Mesothelial cell of epicardium (in vitro differentiated cells): ENCODE results near the gene SLC22A3. TPM values are rescaled to one million over a fixed set of nuclear protein-coding genes. Genes with fewer than 3 reads are reported as not detected.

ENCODE experiments used
- DNase-seq, 2 experiments: peaks; one replicate each; pipeline ENCODE4 v3.0.0; 2021; ENCODE audit warnings: low spot score in 2 of 2; ENCODE audit not compliant: unreplicated experiment in 2 of 2
- H3K27ac Mint-ChIP-seq: 2 replicates; pipeline ENCODE4 v1.8.0; 2021; ENCODE audit warnings: mixed read lengths
- H3K27me3 Mint-ChIP-seq: 2 replicates; pipeline ENCODE4 v1.8.0; 2021; ENCODE audit warnings: low read depth, mixed read lengths
- H3K36me3 Mint-ChIP-seq: 2 replicates; pipeline ENCODE4 v1.8.0; 2021; ENCODE audit warnings: mixed read lengths
- H3K4me1 Mint-ChIP-seq: 2 replicates; pipeline ENCODE4 v1.8.0; 2021; ENCODE audit warnings: mixed read lengths
- H3K4me3 Mint-ChIP-seq: 2 replicates; pipeline ENCODE4 v1.8.0; 2021; ENCODE audit warnings: mild to moderate bottlenecking, moderate library complexity, mixed read lengths
- H3K9me3 Mint-ChIP-seq: 2 replicates; pipeline ENCODE4 v1.8.0; 2021; ENCODE audit warnings: mixed read lengths
- total RNA-seq: library from RNA; stranded (reverse); gene quantifications from 3 replicates; pipeline ENCODE4 v1.2.1, GENCODE V29; 2021
- TF ChIP-seq, protein P1 (sequence below): fragments of 200-600 bp; sonication (generic); IDR thresholded peaks from one replicate; pipeline ENCODE4 v1.5.0; 2021; ENCODE audit warnings: antibody characterized with exemption; ENCODE audit not compliant: unreplicated experiment

The SLC22A3 gene
- total RNA-seq, 1 donor from 2014 or later, result 1.3 TPM

DNA sequence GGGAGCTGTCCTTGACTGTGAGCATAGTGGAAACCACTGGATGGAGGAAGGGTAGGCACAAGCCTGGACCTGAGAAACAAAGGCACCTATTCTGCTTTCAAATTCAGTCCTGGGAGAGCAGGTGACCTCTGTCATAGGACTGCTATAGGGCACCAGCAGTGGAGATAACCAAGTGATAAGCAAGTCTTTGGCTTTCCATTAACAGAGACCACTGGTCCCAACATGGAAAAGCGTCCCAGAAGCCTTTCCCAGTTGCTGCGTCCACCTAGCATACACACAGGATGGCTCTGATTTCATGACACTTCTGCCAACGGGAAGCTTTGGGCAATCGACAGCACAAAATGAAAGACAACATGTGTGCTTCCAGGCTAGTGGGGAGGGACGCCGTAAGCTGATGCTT is 8.9 kb downstream of the SLC22A3 start:
- Mint-ChIP-seq H3K27me3 (peaks cover 28% of the 10 kb centered on the region), H3K4me3 (no peak overlapping the region), H3K36me3 (no peaks in the 10 kb centered on the region), H3K4me1 (no peaks in the 10 kb centered on the region), H3K27ac (no peak overlapping the region), H3K9me3 (no peaks in the 10 kb centered on the region)
- DNase-seq, result no peak
- TF ChIP-seq, protein P1, sequence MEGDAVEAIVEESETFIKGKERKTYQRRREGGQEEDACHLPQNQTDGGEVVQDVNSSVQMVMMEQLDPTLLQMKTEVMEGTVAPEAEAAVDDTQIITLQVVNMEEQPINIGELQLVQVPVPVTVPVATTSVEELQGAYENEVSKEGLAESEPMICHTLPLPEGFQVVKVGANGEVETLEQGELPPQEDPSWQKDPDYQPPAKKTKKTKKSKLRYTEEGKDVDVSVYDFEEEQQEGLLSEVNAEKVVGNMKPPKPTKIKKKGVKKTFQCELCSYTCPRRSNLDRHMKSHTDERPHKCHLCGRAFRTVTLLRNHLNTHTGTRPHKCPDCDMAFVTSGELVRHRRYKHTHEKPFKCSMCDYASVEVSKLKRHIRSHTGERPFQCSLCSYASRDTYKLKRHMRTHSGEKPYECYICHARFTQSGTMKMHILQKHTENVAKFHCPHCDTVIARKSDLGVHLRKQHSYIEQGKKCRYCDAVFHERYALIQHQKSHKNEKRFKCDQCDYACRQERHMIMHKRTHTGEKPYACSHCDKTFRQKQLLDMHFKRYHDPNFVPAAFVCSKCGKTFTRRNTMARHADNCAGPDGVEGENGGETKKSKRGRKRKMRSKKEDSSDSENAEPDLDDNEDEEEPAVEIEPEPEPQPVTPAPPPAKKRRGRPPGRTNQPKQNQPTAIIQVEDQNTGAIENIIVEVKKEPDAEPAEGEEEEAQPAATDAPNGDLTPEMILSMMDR, result no peak

DNA sequence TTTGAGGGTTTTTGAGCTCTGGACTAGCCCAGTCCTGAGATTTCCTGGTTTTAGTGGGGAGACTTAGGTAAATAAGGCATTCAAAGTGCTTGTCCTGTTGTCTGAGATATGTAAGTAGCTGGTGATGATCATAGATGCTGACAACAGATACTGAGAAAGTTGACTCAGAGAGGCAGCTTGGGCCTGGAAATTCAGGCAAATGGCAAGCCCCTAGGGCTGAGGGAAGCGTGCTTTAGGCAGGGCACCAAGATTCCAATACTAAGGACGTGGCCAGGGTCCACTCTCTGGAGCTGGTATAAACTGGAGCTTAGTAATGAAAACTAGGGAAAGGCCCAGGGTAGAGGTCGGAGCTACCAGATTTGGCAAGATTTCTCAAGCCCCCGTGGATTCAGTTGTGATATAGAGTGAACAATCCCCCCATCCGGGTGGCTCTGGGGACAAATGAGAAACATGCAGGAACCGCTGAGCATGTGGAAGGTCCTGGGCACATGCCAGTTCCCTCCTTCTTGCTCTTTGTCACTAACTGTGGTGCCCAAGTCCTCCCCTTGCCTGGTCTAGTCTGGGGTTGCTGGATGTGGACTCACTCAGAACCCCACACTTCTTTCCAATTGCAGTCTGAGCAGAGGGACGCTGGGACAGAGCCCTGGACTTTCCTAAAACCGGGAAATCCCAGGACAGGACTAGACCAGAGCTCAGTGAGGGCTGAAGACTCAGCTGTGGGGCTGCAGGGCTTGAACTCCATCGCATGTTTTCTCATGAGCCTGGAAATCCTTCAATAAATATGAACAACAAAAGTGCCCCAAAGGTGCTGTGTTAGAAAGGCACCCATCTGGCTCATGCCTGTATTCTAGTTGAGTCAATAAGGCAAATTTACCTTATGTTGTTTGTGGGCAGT is 10.3 kb downstream of the SLC22A3 start:
- Mint-ChIP-seq H3K4me3 (no peak overlapping the region), H3K4me1 (no peaks in the 10 kb centered on the region), H3K27me3 (peaks cover 17% of the 10 kb centered on the region), H3K9me3 (no peaks in the 10 kb centered on the region), H3K36me3 (no peaks in the 10 kb centered on the region), H3K27ac (no peak overlapping the region)
- TF ChIP-seq, protein P1, result no peak
- DNase-seq, result no peak

DNA sequence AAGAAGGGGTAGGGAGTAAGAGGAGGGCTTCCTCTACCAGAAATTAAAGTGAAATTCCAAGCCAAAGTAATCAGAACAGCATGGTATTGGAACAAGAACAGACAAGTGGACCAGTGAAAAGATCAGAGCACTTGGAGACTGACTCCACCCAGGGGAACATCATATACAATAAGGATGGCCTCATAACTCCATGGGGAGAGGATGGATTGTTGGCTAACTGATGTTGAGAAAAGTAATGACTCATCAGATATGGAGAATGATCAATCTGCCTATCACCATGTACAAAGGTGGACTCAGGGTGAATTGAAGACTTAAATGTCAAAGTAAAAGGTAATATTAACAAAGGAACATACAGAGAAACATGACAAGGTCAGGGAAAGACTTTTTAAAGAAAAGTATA is 12.8 kb downstream of the SLC22A3 start:
- no peak overlapping the region for H3K4me3 Mint-ChIP-seq
- TF ChIP-seq, protein P1, result no peak

DNA sequence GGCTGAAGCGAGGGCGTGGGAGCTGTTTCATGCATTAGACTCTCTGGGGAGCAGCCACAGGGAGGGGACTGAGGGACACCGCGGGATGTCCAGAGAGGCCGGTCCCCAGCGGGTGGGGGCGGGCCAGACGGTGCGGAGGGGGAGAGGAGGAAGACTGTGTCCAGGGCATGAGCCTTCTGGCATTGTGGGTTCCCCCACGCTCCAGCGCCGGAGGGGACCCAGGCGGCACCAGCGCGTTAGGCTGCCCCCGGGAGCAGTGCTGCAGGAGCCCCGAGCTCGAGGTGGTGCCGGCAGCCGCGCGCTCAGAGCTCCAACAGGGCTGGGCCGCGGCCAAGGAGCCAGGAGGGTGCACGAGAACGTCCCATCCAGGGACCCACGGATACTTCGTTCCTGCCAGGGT is 14.4 kb downstream of the SLC22A3 start:
- Mint-ChIP-seq H3K27me3 (peaks cover 5% of the 10 kb centered on the region), H3K4me3 (no peak overlapping the region), H3K36me3 (no peaks in the 10 kb centered on the region), H3K27ac (no peak overlapping the region), H3K9me3 (no peaks in the 10 kb centered on the region), H3K4me1 (no peaks in the 10 kb centered on the region)
- DNase-seq, result no peak
- TF ChIP-seq, protein P1, result no peak

More for the DNA sequence above, 12.8 kb downstream of the SLC22A3 start:
- Mint-ChIP-seq H3K36me3 (no peaks in the 10 kb centered on the region), H3K9me3 (no peaks in the 10 kb centered on the region), H3K27ac (no peak overlapping the region), H3K4me1 (no peaks in the 10 kb centered on the region), H3K27me3 (peaks cover 5% of the 10 kb centered on the region)
- no peak for DNase-seq

DNA sequence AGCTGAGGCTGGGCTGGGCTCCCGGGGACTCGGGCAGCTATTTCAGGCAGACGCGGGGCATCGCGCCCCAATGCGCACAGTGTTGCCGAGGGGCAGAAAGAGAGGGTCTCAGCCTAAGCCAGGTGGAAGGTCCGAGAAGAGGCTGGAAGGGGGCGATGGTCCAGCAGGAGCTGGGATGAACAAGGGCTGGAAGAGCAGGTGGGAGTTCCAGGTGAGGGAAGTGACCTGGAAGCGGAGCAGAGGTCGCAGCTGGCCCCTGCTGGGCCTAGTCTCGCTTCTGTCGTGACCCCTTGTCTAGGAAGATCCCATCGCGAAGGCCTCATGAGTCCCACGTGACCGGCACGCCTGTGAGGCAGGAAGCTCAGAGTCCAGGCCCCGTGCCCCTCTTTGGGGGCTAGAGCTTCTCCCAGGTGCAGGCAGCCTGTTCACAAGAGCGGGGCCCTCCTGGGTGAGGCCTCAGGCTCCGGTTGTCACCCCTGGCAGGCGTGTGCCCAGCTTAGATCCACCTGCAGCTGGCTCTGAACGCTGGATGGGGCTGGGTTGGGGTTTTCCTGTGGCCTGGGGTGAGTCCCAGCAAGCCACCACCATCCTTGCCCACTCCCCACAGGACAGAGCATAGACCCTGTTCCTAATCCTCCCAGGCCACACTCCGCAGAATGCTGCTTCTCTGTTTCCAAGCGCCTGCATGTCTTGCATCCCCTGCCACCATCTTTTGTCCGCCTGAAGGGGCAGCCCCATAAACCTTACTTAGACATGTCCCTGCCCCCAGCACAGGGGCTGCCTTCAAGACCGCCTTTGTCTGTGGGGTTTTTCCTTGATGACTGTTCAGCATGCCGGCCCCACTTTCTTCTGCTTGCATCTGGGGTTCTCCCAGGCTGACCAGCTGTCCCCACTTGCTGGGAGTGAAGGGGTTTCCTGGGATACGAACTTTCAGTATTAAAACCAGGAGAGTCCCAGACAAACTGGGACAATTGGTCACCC is 15.1 kb downstream of the SLC22A3 start:
- Mint-ChIP-seq H3K9me3 (no peaks in the 10 kb centered on the region), H3K36me3 (no peaks in the 10 kb centered on the region)

More for the DNA sequence above, 15.1 kb downstream of the SLC22A3 start:
- DNase-seq, result no peak
- no peaks in the 10 kb centered on the region for H3K4me1 Mint-ChIP-seq
- H3K27ac Mint-ChIP-seq, result no peak overlapping the region
- peaks cover 9% of the 10 kb centered on the region for H3K27me3 Mint-ChIP-seq
- TF ChIP-seq, protein P1, result no peak
- H3K4me3 Mint-ChIP-seq, result no peak overlapping the region
